Chondrocyte (in vitro differentiated cells): Measurements from ENCODE around the gene DIRAS1. TPM values are rescaled to one million over a fixed set of nuclear protein-coding genes. Genes with fewer than 3 reads are reported as not detected.

ENCODE experiments used
- DNase-seq: peaks from one replicate; pipeline ENCODE4 v3.0.0; 2021; ENCODE audit warnings: mixed read lengths, low spot score
- H3K27ac Mint-ChIP-seq: one replicate; pipeline ENCODE4 v1.8.0; 2021; ENCODE audit warnings: mild to moderate bottlenecking, moderate library complexity, mixed read lengths; ENCODE audit not compliant: unreplicated experiment
- H3K27me3 Mint-ChIP-seq: 2 replicates; pipeline ENCODE4 v1.8.0; 2021; ENCODE audit warnings: low read depth, mixed read lengths
- H3K36me3 Mint-ChIP-seq: 2 replicates; pipeline ENCODE4 v1.8.0; 2021; ENCODE audit warnings: low read depth, mixed read lengths
- H3K4me1 Mint-ChIP-seq: 2 replicates; pipeline ENCODE4 v1.8.0; 2021; ENCODE audit warnings: low read depth, mild to moderate bottlenecking, mixed read lengths
- H3K4me3 Mint-ChIP-seq: one replicate; pipeline ENCODE4 v1.8.0; 2021; ENCODE audit warnings: mild to moderate bottlenecking, moderate library complexity, mixed read lengths; ENCODE audit not compliant: unreplicated experiment
- H3K9me3 Mint-ChIP-seq: 2 replicates; pipeline ENCODE4 v1.8.0; 2021; ENCODE audit warnings: low read depth, mixed read lengths
- CTCF ChIP-seq: fragments of 200-600 bp; sonication (generic); IDR thresholded peaks from 2 replicates; pipeline ENCODE4 v1.5.0; 2021; ENCODE audit warnings: antibody characterized with exemption, mild to moderate bottlenecking, moderate library complexity
- total RNA-seq: library from RNA; stranded (reverse); gene quantifications from 3 replicates; pipeline ENCODE4 v1.2.1, GENCODE V29; 2021

The DIRAS1 gene
- total RNA-seq, 1 donor from 2014 or later = 20.9 TPM

- Mint-ChIP-seq H3K36me3 (no peaks in the 10 kb centered on the region), H3K27me3 (peaks cover 19% of the 10 kb centered on the region), H3K9me3 (peaks cover 2% of the 10 kb centered on the region), H3K4me3 (no peak overlapping the region), H3K4me1 (peaks cover 14% of the 10 kb centered on the region), H3K27ac (no peak overlapping the region)
- DNase-seq = no peak
- no peak for TF ChIP-seq CTCF
Measured at GRCh38 chr19:2743099-2743498, 21.9 kb upstream of the DIRAS1 start.

GRCh38 chr19:2740314-2740656, 19.1 kb upstream of the DIRAS1 start:
- Mint-ChIP-seq H3K27me3 (peaks cover 16% of the 10 kb centered on the region), H3K9me3 (peaks cover 2% of the 10 kb centered on the region), H3K4me1 (peaks cover 15% of the 10 kb centered on the region), H3K27ac (no peak overlapping the region), H3K36me3 (peaks cover 5% of the 10 kb centered on the region), H3K4me3 (peak overlapping the region; percentile 78)
- TF ChIP-seq CTCF = no peak
- DNase-seq = no peak

GRCh38 chr19:2739602-2740313, 18.6 kb upstream of the DIRAS1 start, which contains the start of gene SLC39A3:
Gene SLC39A3, minus strand, starts transcription at chr19:2740017. Its CDS starts 2,760 bp downstream, at chr19:2737257.
- peaks cover 15% of the 10 kb centered on the region for H3K4me1 Mint-ChIP-seq
- peak; percentile 98 for DNase-seq
- H3K27ac Mint-ChIP-seq = no peak within 1 kb of the TSS
- H3K4me3 Mint-ChIP-seq = peak within 1 kb of the TSS; percentile 78
- H3K9me3 Mint-ChIP-seq = peaks cover 2% of the 10 kb centered on the region
- H3K27me3 Mint-ChIP-seq = peaks cover 16% of the 10 kb centered on the region
- H3K36me3 Mint-ChIP-seq = peaks cover 6% of the 10 kb centered on the region
- TF ChIP-seq CTCF = peak; percentile 10

GRCh38 chr19:2736550-2737190, 15.5 kb upstream of the DIRAS1 start:
- peaks cover 2% of the 10 kb centered on the region for H3K27me3 Mint-ChIP-seq
- no peak overlapping the region for H3K27ac Mint-ChIP-seq
- no peak overlapping the region for H3K4me3 Mint-ChIP-seq
- DNase-seq = no peak
- H3K9me3 Mint-ChIP-seq = peaks cover 2% of the 10 kb centered on the region
- no peak for TF ChIP-seq CTCF
- peaks cover 10% of the 10 kb centered on the region for H3K36me3 Mint-ChIP-seq
- peaks cover 15% of the 10 kb centered on the region for H3K4me1 Mint-ChIP-seq

- peak; percentile 73 for DNase-seq
- peaks cover 10% of the 10 kb centered on the region for H3K36me3 Mint-ChIP-seq
- peaks cover 2% of the 10 kb centered on the region for H3K9me3 Mint-ChIP-seq
- peaks cover 2% of the 10 kb centered on the region for H3K27me3 Mint-ChIP-seq
- TF ChIP-seq CTCF = no peak
- peaks cover 15% of the 10 kb centered on the region for H3K4me1 Mint-ChIP-seq
- H3K4me3 Mint-ChIP-seq = no peak overlapping the region
- H3K27ac Mint-ChIP-seq = no peak overlapping the region
Measured at GRCh38 chr19:2735374-2735773, 14.2 kb upstream of the DIRAS1 start.
